RCC 7860 (cell line): ENCODE measurements around the gene TNFRSF6B.

Source experiments
- DNase-seq: peaks from one replicate; pipeline ENCODE4 v3.0.0-alpha.2; 2015; ENCODE audit warnings: low spot score
- FAIRE-seq: peaks from 2 replicates; lab custom pipeline; 2012; peaks lifted over from hg19 to GRCh38; lab: Jason Lieb, UNC

TNFRSF6B gene

DNA sequence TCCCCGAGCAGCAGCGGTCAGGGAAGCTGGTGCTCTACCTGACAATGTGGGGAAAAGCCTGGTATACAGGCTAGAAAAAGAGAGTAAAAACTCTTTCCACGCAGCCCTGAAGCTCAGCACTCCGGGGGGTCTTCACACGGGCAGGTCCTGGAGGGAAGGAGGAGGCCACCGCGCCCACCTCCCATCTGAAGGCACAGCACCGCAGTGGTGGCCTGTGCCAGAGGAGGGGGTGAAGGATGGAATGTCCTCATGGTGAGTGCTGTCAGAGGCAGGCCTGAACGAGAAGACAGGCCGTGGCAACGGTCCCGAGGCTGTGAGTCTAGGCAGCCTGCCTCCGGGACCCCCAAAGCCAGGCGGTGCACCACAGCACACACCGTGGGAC, 49.0 kb downstream of the TNFRSF6B start:
- no peak for DNase-seq
- FAIRE-seq: no peak

DNA sequence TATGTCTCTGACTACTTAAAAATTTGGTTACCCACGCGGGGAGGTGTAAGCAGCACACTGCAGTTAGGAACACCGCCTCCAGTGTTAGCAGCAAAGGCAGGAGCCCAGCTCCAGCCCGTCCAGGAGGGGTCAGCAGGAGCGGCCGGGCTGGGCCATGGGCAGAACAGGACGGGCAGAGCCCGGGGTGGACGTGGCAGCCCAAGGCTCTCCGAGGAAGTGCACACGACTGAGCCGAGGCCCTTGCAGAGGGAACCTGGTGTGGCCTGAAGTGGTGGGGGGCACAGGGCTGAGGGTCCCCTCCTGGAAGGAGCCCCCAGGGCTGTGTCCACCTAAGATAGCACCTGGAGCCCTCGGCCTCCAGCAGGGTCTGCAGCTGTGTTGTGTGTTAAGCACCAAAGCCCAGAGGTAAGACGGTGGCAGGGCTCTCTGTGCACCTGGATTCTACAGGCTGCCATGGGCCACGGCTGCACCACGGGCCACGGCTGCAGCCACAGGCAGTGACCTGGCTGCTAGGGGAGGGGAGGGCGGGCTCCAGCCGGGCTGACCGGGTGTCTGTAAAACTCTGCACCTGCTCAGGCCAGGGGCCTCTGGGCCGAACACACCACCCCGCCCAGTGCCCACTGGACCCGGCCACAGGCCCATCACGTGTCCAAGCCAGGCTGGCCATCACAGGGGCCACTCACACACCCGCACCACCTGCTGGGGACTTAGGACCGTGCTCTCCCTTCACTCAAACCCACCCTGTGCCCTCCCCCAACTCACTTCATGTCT, 49.7 kb downstream of the TNFRSF6B start:
- FAIRE-seq (no peak), DNase-seq (no peak)

DNA sequence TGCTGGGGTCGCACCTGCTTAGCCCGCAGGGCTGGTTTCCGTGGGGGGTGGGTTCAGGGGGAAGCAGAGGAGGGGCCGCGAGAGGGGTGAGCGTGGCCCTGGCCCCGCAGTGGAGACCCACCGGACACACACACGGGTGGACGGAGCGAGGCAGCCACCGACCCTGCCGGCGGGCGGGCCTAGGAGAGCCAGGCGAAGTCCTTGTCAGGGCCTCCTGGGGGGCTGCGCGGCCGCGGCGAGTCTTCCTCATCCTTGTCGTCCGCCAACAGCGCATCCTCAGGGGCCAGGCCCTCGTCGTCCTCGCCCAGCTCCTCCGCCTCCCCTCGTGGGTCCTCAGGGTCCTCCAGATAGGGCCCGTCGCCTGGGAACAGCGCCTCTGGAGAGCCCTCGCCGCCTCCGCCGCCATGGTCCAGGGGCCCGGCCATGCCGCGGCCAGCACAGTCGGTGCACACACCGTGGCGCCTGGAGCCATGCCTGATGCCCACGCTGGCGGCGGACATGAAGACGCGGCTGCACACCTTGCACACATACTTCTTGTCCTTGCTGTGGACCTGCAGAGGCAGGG, 50.4 kb downstream of the TNFRSF6B start:
- FAIRE-seq (no peak), DNase-seq (no peak)

DNA sequence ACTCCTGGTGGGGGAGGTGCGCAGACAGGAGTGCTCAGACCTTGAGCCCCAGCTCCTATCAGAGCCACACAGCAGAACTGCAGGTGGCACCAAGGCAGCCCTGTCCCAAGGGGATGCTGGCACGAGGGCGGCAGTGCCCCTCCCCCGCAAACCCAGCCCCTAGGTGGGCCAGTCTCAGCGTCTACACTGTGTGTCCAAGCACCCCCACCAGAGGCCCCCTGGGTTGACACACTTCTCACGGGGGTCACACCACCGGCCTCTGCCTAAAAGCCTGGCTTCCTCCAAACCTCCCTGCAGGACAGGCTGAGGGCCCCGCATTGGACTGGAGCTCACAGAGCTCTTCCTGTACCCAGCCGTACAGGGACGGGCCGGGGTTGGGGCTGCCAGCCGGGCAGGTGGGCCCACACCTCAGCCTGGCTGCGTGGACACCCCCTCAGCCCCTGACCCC, 51.2 kb downstream of the TNFRSF6B start:
- DNase-seq: no peak
- FAIRE-seq: no peak
